KMS-11 (cell line): Measurements from ENCODE around the gene ATG101.

ENCODE experiments used
- H2AFZ ChIP-seq: fragments of 200-600 bp; sonication (generic); 2 replicates; pipeline ENCODE4 v1.6.1; 2016; ENCODE audit warnings: antibody characterized with exemption, mixed run types, low read depth
- H3K27ac ChIP-seq: fragments of 200-600 bp; sonication (generic); 2 replicates; pipeline ENCODE4 v1.6.1; 2016; ENCODE audit warnings: mild to moderate bottlenecking, mixed run types
- H3K27me3 ChIP-seq: fragments of 200-600 bp; sonication (generic); 2 replicates; pipeline ENCODE4 v1.6.1; 2017; ENCODE audit warnings: mild to moderate bottlenecking, low read depth, mixed run types, moderate library complexity; ENCODE audit not compliant: insufficient read depth
- H3K36me3 ChIP-seq: fragments of 200-600 bp; sonication (generic); 2 replicates; pipeline ENCODE4 v1.6.1; 2017; ENCODE audit warnings: mild to moderate bottlenecking, mixed run types; ENCODE audit not compliant: insufficient read depth
- H3K4me1 ChIP-seq: fragments of 200-600 bp; sonication (generic); 2 replicates; pipeline ENCODE4 v1.6.1; 2016; ENCODE audit warnings: mild to moderate bottlenecking, low read depth, mixed run types; ENCODE audit not compliant: poor library complexity, severe bottlenecking
- H3K4me2 ChIP-seq: fragments of 200-600 bp; sonication (generic); 2 replicates; pipeline ENCODE4 v1.7.0; 2016; ENCODE audit warnings: mild to moderate bottlenecking, mixed run types
- H3K4me3 ChIP-seq: fragments of 200-600 bp; sonication (generic); IDR thresholded peaks from 2 replicates; pipeline ENCODE4 v1.6.1; 2017; ENCODE audit warnings: low read depth, low read length, mixed read lengths; ENCODE audit not compliant: insufficient read depth
- H3K79me2 ChIP-seq: fragments of 200-600 bp; sonication (generic); 2 replicates; pipeline ENCODE4 v1.6.1; 2016; ENCODE audit warnings: low read depth, mixed run types; ENCODE audit not compliant: insufficient read depth
- H3K9ac ChIP-seq: fragments of 200-600 bp; sonication (generic); 2 replicates; pipeline ENCODE4 v1.6.1; 2016; ENCODE audit warnings: mild to moderate bottlenecking, mixed run types
- H4K20me1 ChIP-seq: fragments of 200-600 bp; sonication (generic); 2 replicates; pipeline ENCODE4 v1.6.1; 2016; ENCODE audit warnings: mild to moderate bottlenecking, mixed run types; ENCODE audit not compliant: insufficient read depth
- CTCF ChIP-seq: fragments of 200-600 bp; sonication (generic); conservative IDR thresholded peaks from 2 replicates; pipeline ENCODE4 v1.6.1; 2017; ENCODE audit warnings: low read depth, mild to moderate bottlenecking, antibody characterized with exemption, low read length, moderate library complexity, mixed read lengths

Gene ATG101

GRCh38 chr12:52057638-52058576 lies 11.9 kb upstream of the ATG101 start:
- TF ChIP-seq CTCF, result no peak
- H3K27me3 ChIP-seq, result no peaks in the 10 kb centered on the region
- no peak overlapping the region for H3K27ac ChIP-seq
- no peak overlapping the region for H3K4me2 ChIP-seq
- no peak overlapping the region for H3K4me3 ChIP-seq
- H4K20me1 ChIP-seq, result no peaks in the 10 kb centered on the region
- H3K79me2 ChIP-seq, result no peaks in the 10 kb centered on the region
- H3K4me1 ChIP-seq, result no peaks in the 10 kb centered on the region
- no peak overlapping the region for H3K9ac ChIP-seq
- H2AFZ ChIP-seq, result no peak overlapping the region
- H3K36me3 ChIP-seq, result no peaks in the 10 kb centered on the region

DNA sequence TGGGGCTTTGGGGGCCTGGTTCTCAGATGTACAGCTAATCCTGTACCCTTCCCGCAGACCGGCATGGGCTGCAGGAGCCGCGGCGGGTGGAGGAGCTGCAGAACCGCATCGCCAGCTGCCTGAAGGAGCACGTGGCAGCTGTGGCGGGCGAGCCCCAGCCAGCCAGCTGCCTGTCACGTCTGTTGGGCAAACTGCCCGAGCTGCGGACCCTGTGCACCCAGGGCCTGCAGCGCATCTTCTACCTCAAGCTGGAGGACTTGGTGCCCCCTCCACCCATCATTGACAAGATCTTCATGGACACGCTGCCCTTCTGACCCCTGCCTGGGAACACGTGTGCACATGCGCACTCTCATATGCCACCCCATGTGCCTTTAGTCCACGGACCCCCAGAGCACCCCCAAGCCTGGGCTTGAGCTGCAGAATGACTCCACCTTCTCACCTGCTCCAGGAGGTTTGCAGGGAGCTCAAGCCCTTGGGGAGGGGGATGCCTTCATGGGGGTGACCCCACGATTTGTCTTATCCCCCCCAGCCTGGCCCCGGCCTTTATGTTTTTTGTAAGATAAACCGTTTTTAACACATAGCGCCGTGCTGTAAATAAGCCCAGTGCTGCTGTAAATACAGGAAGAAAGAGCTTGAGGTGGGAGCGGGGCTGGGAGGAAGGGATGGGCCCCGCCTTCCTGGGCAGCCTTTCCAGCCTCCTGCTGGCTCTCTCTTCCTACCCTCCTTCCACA lies 11.0 kb upstream of the ATG101 start:
- Histone ChIP-seq H3K4me1 (no peaks in the 10 kb centered on the region), H3K27ac (no peak overlapping the region), H3K4me2 (no peak overlapping the region), H2AFZ (no peak overlapping the region), H3K27me3 (no peaks in the 10 kb centered on the region), H3K4me3 (no peak overlapping the region), H3K36me3 (no peaks in the 10 kb centered on the region), H4K20me1 (no peaks in the 10 kb centered on the region), H3K79me2 (no peaks in the 10 kb centered on the region), H3K9ac (no peak overlapping the region)
- TF ChIP-seq CTCF, result no peak

- Histone ChIP-seq H3K4me1 (no peaks in the 10 kb centered on the region), H3K79me2 (no peaks in the 10 kb centered on the region), H3K4me3 (no peak overlapping the region), H3K27ac (no peak overlapping the region), H3K4me2 (no peak overlapping the region), H3K36me3 (no peaks in the 10 kb centered on the region), H3K27me3 (peaks cover 3% of the 10 kb centered on the region; the same call in 1 of the 2 replicates), H2AFZ (no peak overlapping the region), H3K9ac (no peak overlapping the region), H4K20me1 (no peaks in the 10 kb centered on the region)
- no peak for TF ChIP-seq CTCF
These were observed 9.9 kb upstream of the ATG101 start for GRCh38 chr12:52059582-52060497.

DNA sequence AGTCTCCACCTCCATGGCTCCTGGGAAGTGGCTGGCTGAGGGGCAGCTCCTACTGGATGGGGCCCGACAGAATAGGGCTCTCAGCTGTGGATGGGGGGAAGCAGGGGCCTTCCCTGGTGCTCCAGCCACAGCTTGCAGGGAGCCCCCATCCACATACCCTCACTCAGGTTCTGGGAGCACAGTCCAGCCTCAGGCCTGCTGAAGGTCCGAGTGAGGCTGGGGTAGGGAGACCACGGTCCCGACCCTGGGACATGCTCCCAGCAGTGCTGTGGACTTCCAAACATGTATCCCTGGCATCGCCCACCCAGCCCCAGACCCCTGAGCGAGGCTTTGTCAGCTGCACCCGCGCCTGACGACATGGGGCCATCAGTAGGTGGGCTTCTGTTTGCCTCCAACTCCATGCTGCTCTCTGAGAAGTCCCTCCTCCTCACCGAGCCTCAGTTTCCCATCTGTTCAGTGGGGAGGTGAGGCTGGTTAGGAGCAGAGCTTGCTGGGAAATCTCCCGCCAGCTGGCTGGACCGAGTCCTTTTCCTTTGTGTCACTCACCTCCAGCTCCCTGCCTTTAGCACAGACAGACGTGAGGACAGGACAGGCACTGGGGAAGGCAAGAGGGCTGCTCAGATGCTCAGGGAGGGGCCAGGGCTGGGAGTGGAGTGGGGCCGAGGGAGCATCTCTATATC lies 9.1 kb upstream of the ATG101 start:
- Histone ChIP-seq H3K27me3 (peaks cover 7% of the 10 kb centered on the region), H2AFZ (no peak overlapping the region), H4K20me1 (no peaks in the 10 kb centered on the region), H3K9ac (no peak overlapping the region), H3K79me2 (no peaks in the 10 kb centered on the region), H3K4me2 (no peak overlapping the region), H3K4me3 (no peak overlapping the region), H3K27ac (no peak overlapping the region), H3K36me3 (no peaks in the 10 kb centered on the region), H3K4me1 (no peaks in the 10 kb centered on the region)
- TF ChIP-seq CTCF, result no peak
